GM21825 (cell line): ENCODE results near the gene GIGYF1.
"Not testable (repeated sequence)": the region's sequence is repeated elsewhere in the genome, so short reads cannot be mapped to it uniquely, and the experiment has no call there.

Experiments used
- ATAC-seq: cut with Tn5 transposase; IDR thresholded peaks from one replicate; pipeline ENCODE4 v1.9.1; 2021; ENCODE audit warnings: mild to moderate bottlenecking, moderate library complexity; ENCODE audit not compliant: unreplicated experiment

The GIGYF1 gene

DNA sequence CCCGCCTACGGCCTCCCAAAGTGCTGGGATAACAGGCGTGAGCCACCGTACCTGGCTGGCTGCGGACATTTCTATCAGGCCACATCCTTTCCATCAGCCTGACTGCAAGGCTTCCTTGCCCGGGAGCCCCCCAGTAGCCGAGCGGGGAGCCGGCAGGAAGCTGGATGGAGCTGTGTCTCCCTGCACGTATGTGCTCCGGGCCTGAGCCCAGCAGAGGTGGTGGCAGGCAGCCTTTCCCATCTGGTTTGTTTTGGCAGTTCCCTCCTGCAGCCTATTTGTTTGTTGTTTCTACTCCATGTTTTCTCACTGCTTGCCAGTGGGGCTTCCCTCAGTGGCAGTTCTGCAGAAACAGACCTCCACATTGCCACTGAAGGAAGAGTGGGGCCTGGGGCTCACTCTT, 17.3 kb upstream of the GIGYF1 start:
- ATAC-seq, result no peak

GRCh38 chr7:100710452-100710851, 16.4 kb upstream of the GIGYF1 start:
- ATAC-seq, result no peak

- ATAC-seq, result no peak
Observed at GRCh38 chr7:100708395-100708794, 14.3 kb upstream of the GIGYF1 start.

DNA sequence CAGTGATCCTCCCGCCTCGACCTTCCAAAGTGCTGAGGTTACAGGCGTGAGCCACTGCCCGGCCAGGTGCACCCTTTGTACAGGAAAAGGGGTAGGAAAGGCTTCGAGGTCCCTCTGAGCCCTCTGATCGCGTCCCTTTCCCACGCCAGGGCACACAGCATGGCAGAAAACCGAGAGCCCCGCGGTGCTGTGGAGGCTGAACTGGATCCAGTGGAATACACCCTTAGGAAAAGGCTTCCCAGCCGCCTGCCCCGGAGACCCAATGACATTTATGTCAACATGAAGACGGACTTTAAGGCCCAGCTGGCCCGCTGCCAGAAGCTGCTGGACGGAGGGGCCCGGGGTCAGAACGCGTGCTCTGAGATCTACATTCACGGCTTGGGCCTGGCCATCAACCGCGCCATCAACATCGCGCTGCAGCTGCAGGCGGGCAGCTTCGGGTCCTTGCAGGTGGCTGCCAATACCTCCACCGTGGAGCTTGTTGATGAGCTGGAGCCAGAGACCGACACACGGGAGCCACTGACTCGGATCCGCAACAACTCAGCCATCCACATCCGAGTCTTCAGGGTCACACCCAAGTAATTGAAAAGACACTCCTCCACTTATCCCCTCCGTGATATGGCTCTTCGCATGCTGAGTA, 12.7 kb upstream of the GIGYF1 start:
- ATAC-seq, result no peak

DNA sequence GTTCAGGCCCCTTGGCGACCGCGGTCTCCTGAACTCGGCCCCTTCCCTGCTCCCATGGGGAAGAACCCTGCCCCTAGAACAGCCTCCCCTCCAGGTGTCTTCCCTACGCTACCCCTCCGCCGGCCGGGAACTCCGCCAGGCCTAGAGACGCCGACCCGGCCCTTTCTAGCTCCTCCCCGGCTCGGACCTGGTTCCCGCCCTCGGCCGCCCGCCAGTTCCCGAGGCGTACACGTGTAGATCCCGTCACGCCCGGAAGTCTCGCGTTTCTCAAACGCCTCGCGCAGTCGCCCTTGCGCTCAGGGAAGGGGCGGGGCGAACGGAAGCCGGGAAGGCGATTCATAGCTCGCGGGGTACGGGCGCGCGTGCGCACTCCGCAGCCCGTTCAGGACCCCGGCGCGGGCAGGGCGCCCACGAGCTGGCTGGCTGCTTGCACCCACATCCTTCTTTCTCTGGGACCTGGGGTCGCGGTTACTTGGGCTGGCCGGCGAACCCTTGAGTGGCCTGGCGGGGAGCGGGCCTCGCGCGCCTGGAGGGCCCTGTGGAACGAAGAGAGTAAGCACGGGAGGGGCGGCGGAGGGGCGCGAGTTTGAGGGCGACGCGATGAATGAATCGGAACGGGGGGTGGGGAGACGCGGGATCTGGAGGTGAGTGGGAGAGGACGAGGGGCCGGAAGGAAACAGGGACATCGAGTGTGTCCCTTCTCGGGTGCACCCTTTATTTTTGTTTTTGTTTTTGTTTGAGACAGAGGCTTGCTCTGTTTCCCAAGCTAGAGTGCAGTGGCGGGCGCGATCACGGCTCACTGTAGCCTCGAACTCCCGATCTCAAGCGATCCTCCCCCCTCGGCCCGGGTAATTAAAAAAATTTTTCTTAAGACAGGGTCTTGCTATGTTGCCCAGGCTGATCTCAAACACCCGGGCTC, 12.0 kb upstream of the GIGYF1 start, which contains the start of gene POP7:
Gene POP7 (plus strand): TSS at position 369 of the 919 bp plus-strand sequence. CDS start 710 bp downstream, outside the sequence.
- peak; percentile 78 for ATAC-seq

DNA sequence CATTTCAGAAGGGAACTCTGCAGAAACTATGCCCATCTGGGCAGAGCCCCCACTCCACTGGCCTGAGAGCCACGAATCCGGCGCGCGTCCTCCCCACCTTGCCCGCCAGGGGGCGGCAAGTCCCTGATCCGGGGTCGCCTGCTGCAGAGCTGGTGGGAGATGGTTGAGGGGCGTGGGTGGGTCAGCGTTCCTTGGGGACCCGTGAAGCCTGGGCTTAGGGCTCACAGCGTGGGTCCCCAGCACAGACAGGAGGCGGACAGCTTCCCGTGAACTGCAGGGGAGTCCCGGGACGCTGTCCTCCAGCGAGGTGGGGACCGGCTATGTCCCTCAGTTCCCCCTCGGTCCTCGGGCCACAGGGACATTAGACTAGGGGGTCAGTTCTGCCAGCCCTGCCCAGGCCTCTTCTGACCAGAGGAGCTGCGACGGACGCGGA, 11.3 kb upstream of the GIGYF1 start:
- peak; percentile 57 for ATAC-seq

GRCh38 chr7:100701089-100701488, 7.0 kb upstream of the GIGYF1 start:
- ATAC-seq, result not testable (repeated sequence)

DNA sequence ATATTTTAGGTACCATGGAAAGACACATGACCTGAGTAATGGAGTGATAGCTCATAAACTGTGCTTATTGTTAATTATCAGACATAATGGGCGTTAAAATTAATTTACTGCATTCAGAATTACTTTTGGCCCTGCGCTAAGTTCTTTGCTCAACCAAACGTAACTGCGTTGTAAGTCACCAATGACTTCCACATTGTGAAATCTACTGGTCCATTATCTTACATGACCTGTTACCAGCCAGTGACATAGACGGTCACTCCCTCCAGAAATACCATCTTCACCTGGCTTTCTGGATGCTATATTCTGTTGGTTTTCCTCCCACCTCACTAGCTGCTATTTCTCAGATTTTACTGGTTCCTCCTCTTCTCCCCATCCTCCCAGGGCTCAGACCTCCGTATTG, 5.0 kb upstream of the GIGYF1 start:
- ATAC-seq, result no peak

DNA sequence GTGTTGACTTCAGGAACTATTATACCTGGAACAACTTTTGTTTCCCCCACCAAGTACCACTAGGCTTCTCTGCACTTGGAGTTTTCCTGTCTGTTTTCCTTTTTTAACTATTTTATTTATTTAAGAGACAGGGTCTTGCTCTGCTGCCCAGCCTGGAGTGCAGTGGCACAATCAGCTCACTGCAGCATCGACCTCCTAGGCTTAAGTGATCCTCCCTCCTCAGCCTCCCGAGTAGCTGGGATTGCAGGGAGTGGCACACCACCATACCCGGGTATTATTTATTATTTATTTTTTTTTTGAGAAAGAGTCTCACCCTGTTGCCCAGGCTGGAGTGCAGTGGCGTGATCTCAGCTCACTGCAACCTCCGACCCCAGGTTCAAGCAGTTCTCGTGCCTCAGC, 2.1 kb upstream of the GIGYF1 start:
- ATAC-seq, result no peak

- ATAC-seq, result peak; percentile 5
Observed at GRCh38 chr7:100693312-100694097, 545 bp downstream of the GIGYF1 start.

- no peak for ATAC-seq
Observed at GRCh38 chr7:100692578-100692961, 1.5 kb downstream of the GIGYF1 start.

DNA sequence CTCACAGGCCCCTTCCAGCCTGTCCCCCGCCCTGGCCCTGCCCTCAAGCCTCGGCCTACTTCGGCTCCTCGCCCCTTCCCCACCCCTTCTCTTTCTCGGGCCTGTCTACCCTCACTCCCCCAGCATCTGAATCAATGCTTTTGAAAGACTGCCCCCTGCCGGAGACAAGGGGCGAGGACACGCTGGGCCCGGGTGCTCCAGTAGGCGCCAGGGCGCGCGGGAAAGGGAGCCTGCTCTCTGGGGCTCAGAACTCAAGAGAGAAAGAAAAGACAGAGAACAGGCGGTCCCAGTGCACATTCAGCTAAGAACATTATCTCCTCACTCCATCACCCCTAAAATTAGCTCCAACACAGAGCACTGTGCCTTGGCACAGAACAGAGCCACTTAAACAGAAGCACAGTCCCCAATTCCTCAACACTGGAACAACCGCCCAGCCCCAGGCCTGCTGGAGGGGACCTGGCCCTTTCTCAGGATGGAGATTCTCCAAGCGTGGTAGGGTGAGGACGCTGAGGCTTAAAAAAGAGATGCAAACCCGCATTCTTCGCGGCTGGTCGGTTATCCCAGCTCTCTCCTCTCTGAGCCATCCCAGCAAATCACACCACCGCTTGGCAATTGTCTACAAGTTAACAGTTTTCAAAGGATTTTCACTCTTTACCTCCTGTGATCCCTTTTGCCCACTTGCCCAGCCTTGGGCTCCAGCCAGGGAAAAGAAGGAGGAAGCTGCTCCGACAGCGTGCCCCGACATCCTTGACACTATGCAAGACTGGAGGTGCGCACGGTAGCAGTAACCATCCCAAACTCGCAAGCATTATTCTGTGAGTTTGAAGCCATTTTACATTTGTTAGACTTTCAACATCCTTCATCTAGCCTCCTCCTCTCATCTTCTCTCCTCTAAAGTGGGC, 2.1 kb downstream of the GIGYF1 start:
- ATAC-seq, result no peak

- no peak for ATAC-seq
Observed at GRCh38 chr7:100689230-100690135, 4.6 kb downstream of the GIGYF1 start.

GRCh38 chr7:100688326-100688860, 5.7 kb downstream of the GIGYF1 start:
- ATAC-seq, result no peak

DNA sequence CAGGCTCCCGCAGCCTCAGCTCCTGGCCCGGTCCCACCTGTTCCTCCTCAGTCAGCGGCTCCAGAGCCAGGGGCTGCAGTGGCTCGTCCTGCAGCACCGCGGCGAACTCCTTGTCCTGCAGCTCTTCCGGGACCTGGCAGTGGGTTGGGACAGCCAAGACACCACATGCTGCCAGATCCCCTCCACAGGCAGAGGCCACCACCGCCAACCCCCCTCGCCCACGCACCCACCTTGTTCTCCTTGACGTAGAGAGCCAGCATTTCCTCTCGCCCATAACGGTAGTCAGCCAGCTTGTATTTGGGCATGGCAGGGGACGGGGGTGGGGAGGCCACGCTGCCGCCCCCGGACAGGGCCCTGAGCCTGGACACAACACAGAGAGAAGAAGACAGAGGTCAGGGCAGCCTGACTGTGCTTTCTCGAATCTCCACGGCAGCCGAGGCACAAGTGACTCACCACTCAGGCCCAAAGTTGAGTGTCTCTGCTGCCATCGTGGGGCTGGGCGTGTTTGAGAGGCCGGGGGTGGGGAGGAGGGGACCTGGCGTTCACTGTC, 6.2 kb downstream of the GIGYF1 start:
- no peak for ATAC-seq

GRCh38 chr7:100687261-100687660, 6.8 kb downstream of the GIGYF1 start:
- no peak for ATAC-seq

GRCh38 chr7:100686822-100687211, 7.2 kb downstream of the GIGYF1 start:
- no peak for ATAC-seq

GRCh38 chr7:100686201-100686821, 7.7 kb downstream of the GIGYF1 start:
- ATAC-seq, result no peak
